NCI-H128 (cell line): ENCODE results near the gene ATP8A2.
"Not testable (repeated sequence)": the region's sequence is repeated elsewhere in the genome, so short reads cannot be mapped to it uniquely, and the experiment has no call there.

Experiments
- DNase-seq: peaks from one replicate; lab custom pipeline; 2025; ENCODE audit not compliant: unreplicated experiment; lab: John Stamatoyannopoulos, UW

Gene ATP8A2

GRCh38 chr13:25761041-25761440, 389.3 kb downstream of the ATP8A2 start:
- DNase-seq: no peak

DNA sequence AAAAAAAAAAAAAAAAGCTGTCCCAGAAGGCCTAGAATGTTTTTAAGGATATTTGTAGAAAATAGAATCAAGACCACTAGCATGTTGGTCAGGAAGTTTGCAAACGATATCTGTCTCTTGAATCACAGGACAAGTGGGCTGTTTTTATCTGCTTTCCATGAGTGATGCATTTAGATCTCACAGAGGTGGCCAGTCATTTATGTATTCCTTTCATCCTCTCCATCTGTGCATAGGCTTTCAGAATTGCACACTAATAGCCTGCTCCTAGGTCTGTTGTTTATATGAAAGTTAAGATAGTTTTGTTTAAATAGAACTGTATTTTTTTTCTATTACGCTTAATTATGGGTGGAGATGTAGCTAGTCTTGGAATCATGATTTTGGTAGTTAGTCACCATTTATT, 390.5 kb downstream of the ATP8A2 start:
- no peak for DNase-seq

GRCh38 chr13:25762795-25763377, 391.1 kb downstream of the ATP8A2 start:
- DNase-seq: no peak

DNA sequence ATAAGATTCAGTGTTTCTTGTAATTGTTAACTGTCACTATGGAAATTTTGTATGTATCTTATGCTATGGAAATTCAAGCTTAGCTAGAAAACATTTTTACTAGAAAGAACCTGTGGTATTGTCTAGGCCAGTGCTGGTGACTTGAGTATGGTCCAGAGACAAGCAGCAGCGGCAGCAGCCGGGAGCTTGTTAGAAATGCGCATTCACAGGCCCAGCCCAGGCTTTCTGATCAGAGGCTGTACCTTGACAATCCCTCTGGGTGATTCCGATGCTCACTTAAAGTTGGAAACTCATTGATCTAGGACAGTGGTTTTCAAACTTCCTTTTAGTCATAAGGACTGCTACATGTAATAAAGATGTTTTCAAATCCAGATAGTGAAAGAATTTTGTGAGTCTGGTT, 392.6 kb downstream of the ATP8A2 start:
- no peak for DNase-seq

- no peak for DNase-seq
Observed at GRCh38 chr13:25765266-25765665, 393.5 kb downstream of the ATP8A2 start.

GRCh38 chr13:25766576-25766975, 394.8 kb downstream of the ATP8A2 start:
- DNase-seq: no peak

GRCh38 chr13:25766991-25767390, 395.2 kb downstream of the ATP8A2 start:
- no peak for DNase-seq

DNA sequence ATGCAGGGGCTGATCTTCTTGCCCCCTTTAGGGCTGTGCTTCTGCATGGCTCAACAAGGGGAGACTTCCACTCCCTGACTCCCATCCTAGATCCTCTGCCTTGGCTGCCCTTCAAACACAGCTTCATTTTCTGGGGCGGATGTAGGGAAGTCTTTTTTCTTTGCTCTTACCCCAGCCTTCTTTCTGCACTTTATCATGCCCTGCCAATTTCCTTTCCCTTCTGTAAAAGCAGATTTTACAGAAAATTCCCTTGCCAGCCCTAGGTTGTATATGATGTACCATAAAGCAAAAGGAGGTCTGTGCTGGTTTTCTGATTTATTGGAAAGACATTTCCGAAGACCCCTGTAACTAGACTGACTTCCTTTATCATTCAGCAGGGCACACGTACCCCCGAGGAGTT, 396.6 kb downstream of the ATP8A2 start:
- DNase-seq: no peak

GRCh38 chr13:25768838-25769237, 397.1 kb downstream of the ATP8A2 start:
- DNase-seq: no peak

DNA sequence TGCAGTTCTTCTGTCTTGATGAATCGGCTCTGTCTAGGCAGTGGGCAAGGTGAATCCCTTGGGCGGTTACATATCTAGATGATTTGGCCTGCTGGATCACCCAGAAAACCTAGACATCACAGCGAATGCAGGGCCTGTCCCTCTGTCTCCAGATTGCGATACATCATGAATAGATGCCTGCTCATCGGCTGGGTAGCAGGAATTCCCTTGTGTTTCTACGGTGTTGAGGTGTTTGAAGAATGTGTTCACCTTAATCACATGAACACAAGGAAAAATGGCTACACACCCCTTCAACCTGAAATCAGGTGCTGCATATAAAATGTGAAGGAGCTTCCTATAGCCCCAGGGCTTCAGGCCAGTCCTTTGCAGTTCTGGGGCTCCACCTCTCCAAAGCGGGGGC, 398.8 kb downstream of the ATP8A2 start:
- DNase-seq: no peak

DNA sequence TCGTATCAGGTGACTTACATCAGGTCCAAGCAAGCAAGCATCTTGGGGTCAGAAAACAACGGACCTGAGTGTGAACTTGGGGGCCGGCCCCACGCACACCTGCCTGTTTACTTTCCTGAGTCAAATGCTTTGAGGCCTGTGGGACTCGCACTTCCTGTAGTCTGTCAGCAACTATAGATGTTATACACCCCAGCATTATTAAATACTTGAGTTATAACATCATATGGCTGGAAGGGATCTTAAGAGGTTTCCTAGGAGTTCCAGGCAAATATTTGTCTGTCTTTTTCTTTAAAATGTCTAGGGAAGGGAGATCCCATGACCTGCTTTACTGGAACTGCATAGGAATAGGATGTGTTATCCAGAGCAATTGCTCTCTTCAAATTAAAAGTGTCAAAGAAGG, 399.4 kb downstream of the ATP8A2 start:
- no peak for DNase-seq

DNA sequence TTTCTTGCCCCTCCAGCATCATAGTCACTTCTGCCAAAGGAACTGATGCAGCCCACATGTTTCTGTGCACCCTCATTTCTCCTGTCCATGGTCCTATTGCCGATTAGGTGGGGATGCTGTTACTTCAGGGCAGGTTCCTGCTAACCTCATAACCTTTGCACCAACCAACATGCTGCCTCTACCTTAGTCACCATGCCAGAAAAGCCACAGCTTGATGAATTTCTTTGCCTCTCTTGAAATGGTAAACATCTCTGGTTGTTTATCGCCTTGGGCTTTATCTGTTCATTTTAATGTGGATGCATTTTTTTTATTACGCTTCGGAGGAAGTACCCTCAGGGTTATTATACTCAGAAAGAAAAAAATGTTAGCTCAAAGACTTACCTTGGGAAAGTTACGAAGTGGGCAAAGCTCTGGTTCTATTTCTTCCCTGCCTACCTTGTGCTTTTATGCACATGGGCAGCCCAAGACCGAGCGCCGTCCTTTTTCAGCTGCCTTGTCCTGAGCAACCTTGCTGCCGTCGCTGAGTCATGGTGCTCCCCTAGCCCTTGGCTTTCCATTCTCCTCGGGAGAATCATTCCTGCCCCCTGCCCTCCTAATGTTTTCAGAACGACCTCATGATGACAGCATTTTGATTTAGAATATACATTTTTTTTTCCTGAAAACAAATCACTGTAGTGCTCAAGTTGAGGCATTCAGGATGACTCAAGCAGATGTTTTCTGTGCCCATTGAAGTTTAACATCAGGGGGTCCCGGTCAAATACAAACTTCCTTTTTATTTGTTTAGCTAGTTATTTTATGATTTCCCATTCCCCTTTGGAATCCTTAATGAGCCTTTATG, 400.1 kb downstream of the ATP8A2 start:
- DNase-seq: no peak

- DNase-seq: not testable (repeated sequence)
Observed at GRCh38 chr13:25772534-25772933, 400.8 kb downstream of the ATP8A2 start.

- not testable (repeated sequence) for DNase-seq
Observed at GRCh38 chr13:25774056-25774455, 402.3 kb downstream of the ATP8A2 start.

- DNase-seq: no peak
Observed at GRCh38 chr13:25775275-25775674, 403.5 kb downstream of the ATP8A2 start.

- DNase-seq: no peak
Observed at GRCh38 chr13:25775986-25776385, 404.2 kb downstream of the ATP8A2 start.

DNA sequence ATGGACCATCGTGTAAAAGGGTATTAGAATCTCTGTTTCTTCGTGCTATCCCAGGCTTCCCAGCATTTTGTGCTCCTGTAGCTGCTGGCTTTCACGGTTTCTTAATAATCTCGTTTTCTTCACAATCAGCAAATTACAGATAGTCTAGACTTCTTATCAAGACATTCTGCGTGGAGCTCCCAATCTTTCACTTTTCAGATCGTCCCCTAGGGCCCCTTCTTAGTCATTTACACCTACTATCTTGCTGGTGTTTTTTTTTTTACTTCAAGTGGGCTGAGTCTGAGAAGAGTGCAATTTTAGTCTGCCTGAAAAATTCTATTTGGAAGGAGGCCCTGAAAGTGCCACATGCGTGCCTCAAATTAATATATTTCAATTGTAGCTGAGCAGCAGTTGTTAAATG, 404.9 kb downstream of the ATP8A2 start:
- DNase-seq: no peak

GRCh38 chr13:25777509-25777908, 405.7 kb downstream of the ATP8A2 start:
- no peak for DNase-seq

DNA sequence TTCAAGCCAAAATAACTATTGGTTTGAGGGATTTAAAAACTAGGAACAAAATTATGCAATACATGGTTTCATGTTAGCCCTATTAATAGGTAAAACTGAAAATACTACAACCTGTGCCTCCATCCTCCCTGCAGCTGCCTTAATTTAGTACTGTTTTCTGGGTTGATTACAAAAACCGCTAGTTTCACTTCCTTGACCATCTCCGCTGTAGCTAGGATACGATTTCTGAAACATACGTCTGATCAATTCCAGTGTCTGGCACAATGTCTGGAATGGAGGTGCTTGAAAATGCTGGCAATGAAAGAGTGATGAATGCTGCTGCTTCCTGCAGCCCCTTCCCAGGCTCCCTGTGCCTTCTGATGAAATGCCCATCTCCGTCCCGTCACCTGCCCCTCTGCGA, 406.6 kb downstream of the ATP8A2 start:
- no peak for DNase-seq

DNA sequence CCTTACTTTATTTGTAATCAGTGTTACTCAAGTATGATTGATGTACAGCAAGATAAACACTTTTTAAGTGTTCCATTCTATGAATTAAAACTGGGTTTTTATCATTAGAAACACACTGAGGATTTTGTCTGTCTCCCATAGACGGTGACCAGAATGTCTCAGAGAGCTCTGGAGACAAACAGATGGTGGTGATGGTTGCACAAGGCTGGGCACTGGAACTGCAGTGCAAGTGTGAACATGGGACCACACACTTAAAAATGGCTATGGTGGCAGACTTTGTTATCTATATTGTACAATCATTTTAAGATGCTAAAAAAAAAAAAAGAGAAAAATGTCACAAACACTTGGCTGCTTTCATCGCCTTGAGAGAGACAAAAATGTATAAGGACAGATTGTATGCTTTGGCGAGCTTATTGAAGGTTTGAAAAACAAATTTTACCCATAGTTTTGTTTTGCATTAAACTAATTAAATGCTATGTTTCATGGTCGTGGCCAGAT, 407.1 kb downstream of the ATP8A2 start:
- no peak for DNase-seq

DNA sequence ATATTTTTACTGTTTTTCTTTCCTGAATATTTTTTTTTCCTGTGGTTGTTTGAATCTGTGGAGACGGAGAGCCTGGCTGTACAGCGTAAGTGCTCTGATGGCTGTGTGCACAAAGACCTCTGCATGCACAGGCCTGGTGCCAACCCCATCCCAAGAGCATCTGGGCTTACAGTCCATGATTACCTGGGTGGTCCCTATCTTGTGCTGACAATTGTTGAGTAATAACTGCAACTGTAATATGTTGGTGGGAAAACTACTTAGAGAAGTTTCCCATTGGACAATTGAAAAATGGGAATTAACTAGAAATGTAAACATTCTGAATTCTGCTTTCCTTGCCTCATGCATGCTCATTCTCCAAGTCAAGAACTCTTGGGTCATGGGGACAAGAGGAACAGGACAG, 411.3 kb downstream of the ATP8A2 start:
- no peak for DNase-seq

DNA sequence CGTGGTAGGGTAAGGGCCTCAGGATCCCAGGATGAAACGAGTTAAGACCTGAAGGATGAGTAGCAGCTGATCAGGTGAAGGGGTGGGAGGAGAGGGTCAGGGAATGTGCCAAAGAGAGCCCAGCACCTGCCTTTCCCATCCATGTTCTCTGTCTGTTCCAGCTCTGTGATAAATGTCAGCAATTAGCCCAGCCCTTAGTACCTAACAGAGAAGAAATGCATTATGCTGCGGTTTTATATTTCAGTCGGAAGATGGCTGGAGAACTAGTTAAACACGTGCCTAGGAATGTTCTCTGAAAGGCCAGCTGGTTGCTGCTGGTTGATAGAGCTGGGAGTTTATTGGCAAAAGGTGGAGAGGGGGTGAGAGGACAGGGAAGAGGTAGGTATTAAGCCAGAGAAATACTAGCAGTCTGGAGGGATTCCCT, 411.8 kb downstream of the ATP8A2 start:
- DNase-seq: no peak

GRCh38 chr13:25784119-25784518, 412.3 kb downstream of the ATP8A2 start:
- no peak for DNase-seq
